Measurements from ENCODE around the gene TBC1D22B.

Gene TBC1D22B

GRCh38 chr6:37310966-37311365, 53.4 kb downstream of the TBC1D22B start:
- TF ChIP-seq, protein P1, sequence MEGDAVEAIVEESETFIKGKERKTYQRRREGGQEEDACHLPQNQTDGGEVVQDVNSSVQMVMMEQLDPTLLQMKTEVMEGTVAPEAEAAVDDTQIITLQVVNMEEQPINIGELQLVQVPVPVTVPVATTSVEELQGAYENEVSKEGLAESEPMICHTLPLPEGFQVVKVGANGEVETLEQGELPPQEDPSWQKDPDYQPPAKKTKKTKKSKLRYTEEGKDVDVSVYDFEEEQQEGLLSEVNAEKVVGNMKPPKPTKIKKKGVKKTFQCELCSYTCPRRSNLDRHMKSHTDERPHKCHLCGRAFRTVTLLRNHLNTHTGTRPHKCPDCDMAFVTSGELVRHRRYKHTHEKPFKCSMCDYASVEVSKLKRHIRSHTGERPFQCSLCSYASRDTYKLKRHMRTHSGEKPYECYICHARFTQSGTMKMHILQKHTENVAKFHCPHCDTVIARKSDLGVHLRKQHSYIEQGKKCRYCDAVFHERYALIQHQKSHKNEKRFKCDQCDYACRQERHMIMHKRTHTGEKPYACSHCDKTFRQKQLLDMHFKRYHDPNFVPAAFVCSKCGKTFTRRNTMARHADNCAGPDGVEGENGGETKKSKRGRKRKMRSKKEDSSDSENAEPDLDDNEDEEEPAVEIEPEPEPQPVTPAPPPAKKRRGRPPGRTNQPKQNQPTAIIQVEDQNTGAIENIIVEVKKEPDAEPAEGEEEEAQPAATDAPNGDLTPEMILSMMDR (IDR thresholded peaks at IDR 0.05; ENCODE audit: extremely low read depth, insufficient read depth, missing control alignments) = no peak
- in situ Hi-C loops (cut with MboI; ENCODE audit: low pct_unique_long_range_greater_than_20kb, low sequenced_read_pairs, unreplicated experiment) = no loop called here
- no peak for DNase-seq (ENCODE audit: low spot score)

DNA sequence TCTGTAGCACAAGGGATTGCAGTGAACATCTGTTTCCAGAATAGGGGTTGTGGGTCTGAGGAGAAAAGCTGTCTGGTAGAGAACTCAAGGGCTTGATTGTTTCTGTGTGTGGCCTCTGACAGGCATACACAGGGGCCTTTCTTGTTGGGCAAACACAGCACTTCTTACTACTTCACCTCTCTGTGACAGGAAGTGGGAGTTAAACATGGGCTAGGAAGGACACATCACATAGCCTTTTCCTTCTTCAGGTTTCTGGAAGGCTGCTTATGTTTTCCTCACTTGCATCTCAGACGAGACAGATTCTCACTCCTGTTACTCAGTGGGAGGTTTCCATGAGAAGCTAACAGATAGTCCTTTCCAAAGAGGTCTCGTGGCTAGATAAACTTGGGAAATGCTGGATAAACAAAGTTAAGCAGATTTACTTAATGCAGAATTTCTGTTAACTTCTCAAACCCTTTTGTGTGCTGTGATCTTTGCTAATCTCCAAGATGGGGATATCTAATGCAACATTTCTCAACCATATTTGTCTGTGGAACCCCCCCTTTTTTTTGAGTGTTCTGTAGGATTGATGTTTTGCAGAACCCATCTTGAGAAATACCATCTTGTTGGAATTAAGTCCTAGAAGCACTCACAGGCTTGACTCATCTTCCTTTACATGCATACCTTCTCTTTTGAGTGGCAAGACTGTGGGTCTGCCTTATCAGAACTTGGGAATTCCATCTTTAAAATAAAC, 54.3 kb downstream of the TBC1D22B start:
- TF ChIP-seq, protein P1 (IDR thresholded peaks at IDR 0.05; ENCODE audit: extremely low read depth, insufficient read depth, missing control alignments) = no peak
- in situ Hi-C loops (cut with MboI; ENCODE audit: low pct_unique_long_range_greater_than_20kb, low sequenced_read_pairs, unreplicated experiment) = no loop called here
- no peak for DNase-seq (ENCODE audit: low spot score)

DNA sequence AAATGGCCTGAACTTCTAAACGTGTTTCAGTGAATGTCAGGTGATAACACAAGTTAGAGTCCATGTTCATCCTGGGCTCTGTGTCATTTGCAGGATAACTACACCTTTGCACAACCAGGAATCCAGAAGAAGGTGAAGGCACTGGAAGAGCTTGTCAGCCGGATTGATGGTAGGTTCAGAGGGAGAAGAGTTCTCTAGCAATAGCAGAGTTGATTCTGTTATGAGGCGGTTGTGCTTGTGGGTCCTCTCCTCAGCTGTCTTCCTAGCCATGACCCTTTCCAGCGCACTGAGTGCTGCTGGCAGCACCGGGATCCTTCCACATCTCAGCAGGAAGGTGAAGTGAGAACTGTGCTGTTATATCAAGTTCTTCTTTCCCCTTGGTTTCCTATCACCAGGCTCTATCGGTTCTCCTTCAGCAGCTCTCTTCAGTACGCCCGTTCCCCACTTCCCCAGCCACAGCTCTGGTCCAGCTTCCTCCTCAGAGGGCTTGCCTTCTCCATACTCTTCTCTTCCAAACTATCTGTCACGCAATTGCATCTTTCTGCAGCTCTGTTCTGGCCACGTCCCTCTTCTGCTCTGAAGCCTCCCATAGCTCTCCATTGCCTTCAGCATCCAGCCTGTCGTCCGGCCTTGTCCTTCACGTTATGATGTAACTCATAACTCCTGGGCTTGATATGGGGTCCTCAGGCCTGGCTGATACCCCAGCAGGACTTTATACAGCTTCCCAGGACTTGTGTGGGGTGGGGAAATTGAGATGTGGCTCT, 56.3 kb downstream of the TBC1D22B start:
- in situ Hi-C loops (cut with MboI; ENCODE audit: low pct_unique_long_range_greater_than_20kb, low sequenced_read_pairs, unreplicated experiment) = no loop called here
- TF ChIP-seq, protein P1 (IDR thresholded peaks at IDR 0.05; ENCODE audit: extremely low read depth, insufficient read depth, missing control alignments) = no peak
- no peak for DNase-seq (ENCODE audit: low spot score)

- DNase-seq (ENCODE audit: low spot score) = peak; percentile 37
- in situ Hi-C loops (cut with MboI; ENCODE audit: low pct_unique_long_range_greater_than_20kb, low sequenced_read_pairs, unreplicated experiment) = no loop called here
- TF ChIP-seq, protein P1 (IDR thresholded peaks at IDR 0.05; ENCODE audit: extremely low read depth, insufficient read depth, missing control alignments) = peak; percentile 69
These were observed 57.0 kb downstream of the TBC1D22B start for GRCh38 chr6:37314487-37315156.

GRCh38 chr6:37315157-37315515, 57.6 kb downstream of the TBC1D22B start:
- TF ChIP-seq, protein P1 (IDR thresholded peaks at IDR 0.05; ENCODE audit: extremely low read depth, insufficient read depth, missing control alignments) = peak; percentile 7
- in situ Hi-C loops (cut with MboI; ENCODE audit: low pct_unique_long_range_greater_than_20kb, low sequenced_read_pairs, unreplicated experiment) = no loop called here
- DNase-seq (ENCODE audit: low spot score) = no peak

GRCh38 chr6:37316071-37316470, 58.5 kb downstream of the TBC1D22B start:
- in situ Hi-C loops (cut with MboI; ENCODE audit: low pct_unique_long_range_greater_than_20kb, low sequenced_read_pairs, unreplicated experiment) = no loop called here
- DNase-seq (ENCODE audit: low spot score) = no peak
- TF ChIP-seq, protein P1 (IDR thresholded peaks at IDR 0.05; ENCODE audit: extremely low read depth, insufficient read depth, missing control alignments) = no peak
